Measurements from ENCODE around the gene MAP3K12.

- TF ChIP-seq CTCF (IDR thresholded peaks at IDR 0.05; ENCODE audit: low read depth, low read length, poor library complexity, severe bottlenecking), result no peak
- no peak for TF ChIP-seq EZH2phosphoT487 (IDR thresholded peaks at IDR 0.05; ENCODE audit: borderline replicate concordance, low read length)
Measured at GRCh38 chr12:53530061-53530460, 30.8 kb upstream of the MAP3K12 start.
